ENCODE data around the gene NXPE4. TPM values are rescaled to one million over a fixed set of nuclear protein-coding genes. Genes with fewer than 3 reads are reported as not detected.

NXPE4 gene
- total and polyA plus RNA-seq, 2 donors (not counting 3 experiments of a cell fraction or from before 2014, with no cell fraction given), result not detected

GRCh38 chr11:114598461-114598860 is 2.9 kb upstream of the NXPE4 start:
- dilution Hi-C loops (cut with MboI; ENCODE audit: extremely low pct_ligation_motif_present, low sequenced_read_pairs), result no loop called here
- Histone ChIP-seq H2AFZ (ENCODE audit: low read depth, low read length) (no peak overlapping the region), H3K9ac (replicated peaks; ENCODE audit: extremely low read depth, insufficient read depth, low read length) (no peak overlapping the region), H3K36me3 (ENCODE audit: control insufficient read depth in 2 of 2, extremely low read depth in 1 of 2, insufficient read depth in 2 of 2, low read length in 2 of 2) (no peaks in the 10 kb centered on the region), H3K4me1 (ENCODE audit: control insufficient read depth, extremely low read depth, insufficient read depth, low read length) (no peaks in the 10 kb centered on the region), H3K4me2 (ENCODE audit: insufficient read depth, low read length) (no peak overlapping the region), H3K27me3 (ENCODE audit: control insufficient read depth in 2 of 2, insufficient read depth in 2 of 2, low read length in 2 of 2) (peaks cover 0 to 6% of the 10 kb centered on the region in 2 experiments), H3K27ac (ENCODE audit: insufficient read depth, low read depth, low read length) (no peak overlapping the region), H3K4me3 (replicated peaks in 1 of 3; ENCODE audit: insufficient read depth in 1 of 3, low read depth in 1 of 3, low read length in 3 of 3) (no peak overlapping the region), H4K20me1 (replicated peaks; ENCODE audit: control insufficient read depth, extremely low read depth, insufficient read depth, low read length) (no peaks in the 10 kb centered on the region), H3K79me2 (ENCODE audit: control insufficient read depth, insufficient read depth, low read length) (no peaks in the 10 kb centered on the region), H3K9me1 (replicated peaks; ENCODE audit: control insufficient read depth, extremely low read depth, insufficient read depth, low read length) (no peaks in the 10 kb centered on the region), H3K9me3 (replicated peaks; ENCODE audit: control insufficient read depth, insufficient read depth, low read length) (no peaks in the 10 kb centered on the region)
- no peak for TF ChIP-seq POLR2AphosphoS5 (IDR thresholded peaks at IDR 0.05; ENCODE audit: insufficient read depth, low read depth, low read length)
- no peak for TF ChIP-seq CTCF (IDR thresholded peaks at IDR 0.05; ENCODE audit: extremely low read depth in 1 of 2, insufficient read depth in 1 of 2, low read depth in 1 of 2, low read length in 2 of 2)
- no peak for TF ChIP-seq POLR2A (IDR thresholded peaks at IDR 0.05; ENCODE audit: low read depth, low read length)
- TF ChIP-seq, protein P1, sequence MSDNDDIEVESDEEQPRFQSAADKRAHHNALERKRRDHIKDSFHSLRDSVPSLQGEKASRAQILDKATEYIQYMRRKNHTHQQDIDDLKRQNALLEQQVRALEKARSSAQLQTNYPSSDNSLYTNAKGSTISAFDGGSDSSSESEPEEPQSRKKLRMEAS (IDR thresholded peaks at IDR 0.05; ENCODE audit: insufficient read depth, insufficient read length), result no peak
- no peak for TF ChIP-seq JUN (IDR thresholded peaks at IDR 0.05; ENCODE audit: borderline replicate concordance, insufficient read depth, insufficient read length, low read depth)
- TF ChIP-seq MYC (IDR thresholded peaks at IDR 0.05; ENCODE audit: low read depth, low read length), result no peak
- no peak for TF ChIP-seq FOS (IDR thresholded peaks at IDR 0.05; ENCODE audit: borderline replicate concordance, insufficient read depth, low read length)
- no peak for TF ChIP-seq GATA2 (IDR thresholded peaks at IDR 0.05; ENCODE audit: insufficient read depth, insufficient read length, low read depth, low read length)
- TF ChIP-seq EZH2 (IDR thresholded peaks at IDR 0.05; ENCODE audit: borderline replicate concordance, low read depth, low read length, severe bottlenecking), result no peak
- ChIA-PET CTCF (no interaction called here), POLR2A (no interaction called here)
- no TSS peak for BruUV-seq (replicated peaks)
- intact Hi-C loops (cut with micrococcal nuclease), result no loop called here
- DNase-seq (ENCODE audit: low read depth, low spot score), result no peak
- FAIRE-seq, result no peak
